Measurements from ENCODE around the gene FANK1.

- TF ChIP-seq EZH2 (IDR thresholded peaks at IDR 0.05; ENCODE audit: borderline replicate concordance), result no peak
- no peak for TF ChIP-seq CTCF (IDR thresholded peaks at IDR 0.05; ENCODE audit: poor library complexity)
Measured at GRCh38 chr10:125992254-125992653, 95.9 kb downstream of the FANK1 start.
